ENCODE data around the gene CCNT2. TPM values are rescaled to one million over a fixed set of nuclear protein-coding genes. Genes with fewer than 3 reads are reported as not detected.

The CCNT2 gene
- total RNA-seq, 1 experiment from 2014 or later, result 32.6 TPM

- RAD21 ChIA-PET (ENCODE audit: low non-redundant PET in 1 of 2, low total read pairs in 2 of 2, uncharacterized antibody in 2 of 2, unreplicated experiment in 2 of 2), result no interaction called here
- DNase-seq (ENCODE audit: low read depth, low spot score), result no peak
These were observed 66.4 kb downstream of the CCNT2 start for GRCh38 chr2:134985061-134985460.

More at GRCh38 chr2:134985061-134985460, 66.4 kb downstream of the CCNT2 start:
- Histone ChIP-seq H3K4me2 (ENCODE audit: low read length) (no peak overlapping the region), H3K4me3 (replicated peaks in 1 of 2; ENCODE audit: low read depth in 1 of 2, low read length in 2 of 2) (no peak overlapping the region), H3K79me2 (ENCODE audit: insufficient read depth, low read length) (no peaks in the 10 kb centered on the region), H3K9ac (ENCODE audit: low read length) (no peak overlapping the region), H4K20me1 (ENCODE audit: insufficient read depth) (no peaks in the 10 kb centered on the region), H3K9me2 (ENCODE audit: insufficient read depth) (no peaks in the 10 kb centered on the region), H3K36me3 (ENCODE audit: control insufficient read depth in 1 of 2, insufficient read depth in 2 of 2, low read length in 2 of 2) (no peaks in the 10 kb centered on the region), H3K9me3 (ENCODE audit: control insufficient read depth in 1 of 2, insufficient read depth in 1 of 2, low read depth in 1 of 2, low read length in 2 of 2) (no peaks in the 10 kb centered on the region), H3K4me1 (ENCODE audit: control insufficient read depth in 1 of 2, insufficient read depth in 2 of 2, low read length in 2 of 2) (no peaks in the 10 kb centered on the region), H3K27ac (ENCODE audit: low read depth, low read length) (no peak overlapping the region), H2AFZ (ENCODE audit: low read depth, low read length, poor library complexity, severe bottlenecking) (no peak overlapping the region), H3K27me3 (ENCODE audit: insufficient read depth, low read length) (peaks cover 21% of the 10 kb centered on the region; the same call in 1 of the 2 replicates)
- ChIA-PET POLR2A (no interaction called here), CTCF (no interaction called here)
- intact Hi-C loops (cut with micrococcal nuclease), result loop anchor here (5.0 kb wide), 1 partner anchor 922 kb away; no protein-coding TSS in a partner anchor
- no peak for TF ChIP-seq SRF (IDR thresholded peaks at IDR 0.05; ENCODE audit: low read depth)
- TF ChIP-seq RAD21 (IDR thresholded peaks at IDR 0.05; ENCODE audit: low read depth), result no peak
- TF ChIP-seq POLR2A (IDR thresholded peaks at IDR 0.05; ENCODE audit: borderline replicate concordance, extremely low read depth, insufficient read depth, insufficient read length), result no peak
- TF ChIP-seq, protein P1, sequence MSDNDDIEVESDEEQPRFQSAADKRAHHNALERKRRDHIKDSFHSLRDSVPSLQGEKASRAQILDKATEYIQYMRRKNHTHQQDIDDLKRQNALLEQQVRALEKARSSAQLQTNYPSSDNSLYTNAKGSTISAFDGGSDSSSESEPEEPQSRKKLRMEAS (IDR thresholded peaks at IDR 0.05), result no peak
- TF ChIP-seq, protein P2, sequence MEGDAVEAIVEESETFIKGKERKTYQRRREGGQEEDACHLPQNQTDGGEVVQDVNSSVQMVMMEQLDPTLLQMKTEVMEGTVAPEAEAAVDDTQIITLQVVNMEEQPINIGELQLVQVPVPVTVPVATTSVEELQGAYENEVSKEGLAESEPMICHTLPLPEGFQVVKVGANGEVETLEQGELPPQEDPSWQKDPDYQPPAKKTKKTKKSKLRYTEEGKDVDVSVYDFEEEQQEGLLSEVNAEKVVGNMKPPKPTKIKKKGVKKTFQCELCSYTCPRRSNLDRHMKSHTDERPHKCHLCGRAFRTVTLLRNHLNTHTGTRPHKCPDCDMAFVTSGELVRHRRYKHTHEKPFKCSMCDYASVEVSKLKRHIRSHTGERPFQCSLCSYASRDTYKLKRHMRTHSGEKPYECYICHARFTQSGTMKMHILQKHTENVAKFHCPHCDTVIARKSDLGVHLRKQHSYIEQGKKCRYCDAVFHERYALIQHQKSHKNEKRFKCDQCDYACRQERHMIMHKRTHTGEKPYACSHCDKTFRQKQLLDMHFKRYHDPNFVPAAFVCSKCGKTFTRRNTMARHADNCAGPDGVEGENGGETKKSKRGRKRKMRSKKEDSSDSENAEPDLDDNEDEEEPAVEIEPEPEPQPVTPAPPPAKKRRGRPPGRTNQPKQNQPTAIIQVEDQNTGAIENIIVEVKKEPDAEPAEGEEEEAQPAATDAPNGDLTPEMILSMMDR (IDR thresholded peaks at IDR 0.05 in 2 of 3, conservative IDR thresholded peaks at IDR 0.05 in 1 of 3; ENCODE audit: borderline replicate concordance in 1 of 3, insufficient read depth in 1 of 3, low read depth in 2 of 3, low read length in 2 of 3), result no peak
- TF ChIP-seq JUND (IDR thresholded peaks at IDR 0.05), result no peak
- no peak for TF ChIP-seq EZH2phosphoT487 (IDR thresholded peaks at IDR 0.05; ENCODE audit: borderline replicate concordance)
- no peak for TF ChIP-seq SP1 (IDR thresholded peaks at IDR 0.05; ENCODE audit: low read depth)
- TF ChIP-seq TCF7L2 (IDR thresholded peaks at IDR 0.05; ENCODE audit: borderline replicate concordance, extremely low read depth, insufficient read depth, insufficient read length), result no peak
- no peak for ATAC-seq
- BruUV-seq (replicated peaks), result no TSS peak
